DOHH2 (cell line): ENCODE data around the gene FOXF2.

Experiments used
- H3F3A ChIP-seq: fragments of 200-600 bp; sonication (generic), shearing (Covaris generic); 2 replicates; pipeline ENCODE4 v1.6.0; 2016; ENCODE audit warnings: antibody characterized with exemption, mild to moderate bottlenecking; ENCODE audit not compliant: control insufficient read depth, insufficient read depth
- H3K27ac ChIP-seq: fragments of 200-600 bp; sonication (generic); 2 replicates; pipeline ENCODE4 v1.5.1; 2014; ENCODE audit warnings: low read depth, mild to moderate bottlenecking, low read length, moderate library complexity
- H3K27me3 ChIP-seq: fragments of 200-600 bp; sonication (generic); 2 replicates; pipeline ENCODE4 v1.6.1; 2014; ENCODE audit warnings: mild to moderate bottlenecking, low read length, mixed read lengths; ENCODE audit not compliant: control insufficient read depth
- H3K36me3 ChIP-seq: fragments of 200-600 bp; sonication (generic); 2 replicates; pipeline ENCODE4 v1.6.1; 2014; ENCODE audit warnings: mild to moderate bottlenecking, low read length, moderate library complexity, mixed read lengths; ENCODE audit not compliant: control insufficient read depth
- H3K4me1 ChIP-seq: fragments of 200-600 bp; sonication (generic); 2 replicates; pipeline ENCODE4 v1.6.1; 2014; ENCODE audit warnings: mild to moderate bottlenecking, low read length, mixed read lengths; ENCODE audit not compliant: control insufficient read depth
- H3K4me2 ChIP-seq: fragments of 200-600 bp; sonication (generic); 2 replicates; pipeline ENCODE4 v1.6.0; 2014; ENCODE audit warnings: mild to moderate bottlenecking, low read length, moderate library complexity
- H3K4me3 ChIP-seq: fragments of 200-600 bp; sonication (generic); 2 replicates; pipeline ENCODE4 v1.5.1; 2014; ENCODE audit warnings: mild to moderate bottlenecking, low read length, mixed read lengths
- H3K79me2 ChIP-seq: fragments of 200-600 bp; sonication (generic); 2 replicates; pipeline ENCODE4 v1.6.1; 2014; ENCODE audit warnings: mild to moderate bottlenecking, low read length, mixed read lengths; ENCODE audit not compliant: control insufficient read depth
- H3K9me2 ChIP-seq: fragments of 200-600 bp; sonication (generic); replicated peaks from 2 replicates; pipeline ENCODE4 v1.6.1; 2014; ENCODE audit warnings: mild to moderate bottlenecking, low read length, mixed read lengths; ENCODE audit not compliant: control insufficient read depth
- H3K9me3 ChIP-seq: fragments of 200-600 bp; sonication (generic); 2 replicates; pipeline ENCODE4 v1.6.1; 2014; ENCODE audit warnings: antibody characterized with exemption, low read length, mixed read lengths; ENCODE audit not compliant: control insufficient read depth, insufficient read depth
- H4K20me1 ChIP-seq: fragments of 200-600 bp; sonication (generic); 2 replicates; pipeline ENCODE4 v1.6.0; 2014; ENCODE audit warnings: low read depth, mild to moderate bottlenecking, antibody characterized with exemption, low read length, moderate library complexity; ENCODE audit not compliant: control insufficient read depth, insufficient read depth
- CTCF ChIP-seq: fragments of 200-600 bp; sonication (generic); IDR thresholded peaks from one replicate; pipeline ENCODE4 v1.5.1; 2014; ENCODE audit warnings: antibody characterized with exemption, mild to moderate bottlenecking, low read depth, low read length; ENCODE audit not compliant: poor library complexity, severe bottlenecking
- EZH2phosphoT487 ChIP-seq: fragments of 200-600 bp; sonication (generic); IDR thresholded peaks from 2 replicates; pipeline ENCODE4 v1.6.1; 2017; ENCODE audit warnings: borderline replicate concordance, mild to moderate bottlenecking, antibody characterized with exemption, low read length, moderate library complexity, mixed read lengths

FOXF2 gene

GRCh38 chr6:1400126-1400850 is 10.9 kb downstream of the FOXF2 start:
- no peaks in the 10 kb centered on the region for H3F3A ChIP-seq
- no peak overlapping the region for H3K4me3 ChIP-seq
- H3K27ac ChIP-seq, result no peak overlapping the region
- H3K4me2 ChIP-seq, result no peak overlapping the region
- no peaks in the 10 kb centered on the region for H3K36me3 ChIP-seq
- no peaks in the 10 kb centered on the region for H3K9me3 ChIP-seq
- H4K20me1 ChIP-seq, result no peaks in the 10 kb centered on the region
- no peaks in the 10 kb centered on the region for H3K9me2 ChIP-seq
- TF ChIP-seq EZH2phosphoT487 (no peak), CTCF (no peak)
- peaks cover 17% of the 10 kb centered on the region for H3K27me3 ChIP-seq
- no peaks in the 10 kb centered on the region for H3K4me1 ChIP-seq
- no peaks in the 10 kb centered on the region for H3K79me2 ChIP-seq

DNA sequence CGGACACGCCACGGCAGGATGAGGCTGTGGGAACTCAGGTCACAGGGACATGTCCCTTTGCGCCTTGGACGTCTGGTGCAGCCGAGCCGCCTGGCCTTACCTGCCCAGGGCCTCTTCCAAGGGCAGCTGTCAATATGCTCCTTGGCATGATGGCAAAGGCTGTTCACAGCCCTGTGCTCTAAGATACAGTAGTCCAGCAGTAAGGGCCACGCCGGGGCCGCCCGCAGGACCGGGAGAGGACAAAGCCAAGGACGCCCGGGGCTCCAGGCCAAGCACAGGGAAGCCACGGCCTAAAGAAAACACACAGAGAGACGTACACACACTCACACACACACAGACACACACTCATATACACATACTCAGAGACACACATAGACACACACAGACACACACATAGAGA is 13.0 kb downstream of the FOXF2 start:
- Histone ChIP-seq H4K20me1 (no peaks in the 10 kb centered on the region), H3K27ac (no peak overlapping the region), H3F3A (no peaks in the 10 kb centered on the region), H3K36me3 (no peaks in the 10 kb centered on the region), H3K4me3 (no peak overlapping the region), H3K9me2 (no peaks in the 10 kb centered on the region), H3K4me1 (no peaks in the 10 kb centered on the region), H3K9me3 (no peaks in the 10 kb centered on the region), H3K4me2 (no peak overlapping the region), H3K79me2 (no peaks in the 10 kb centered on the region), H3K27me3 (0 out of 2 replicates have a peak, but pooled peaks cover 2% of the 10 kb centered on the region)
- TF ChIP-seq EZH2phosphoT487 (no peak), CTCF (no peak)

- Histone ChIP-seq H3K79me2 (no peaks in the 10 kb centered on the region), H3K9me3 (no peaks in the 10 kb centered on the region), H3K9me2 (no peaks in the 10 kb centered on the region), H3K4me2 (no peak overlapping the region), H3K4me1 (no peaks in the 10 kb centered on the region), H3K36me3 (no peaks in the 10 kb centered on the region), H3K27ac (no peak overlapping the region), H3K4me3 (no peak overlapping the region), H4K20me1 (no peaks in the 10 kb centered on the region), H3F3A (no peaks in the 10 kb centered on the region), H3K27me3 (0 out of 2 replicates have a peak, but pooled peaks cover 2% of the 10 kb centered on the region)
- TF ChIP-seq CTCF, result no peak
- TF ChIP-seq EZH2phosphoT487, result no peak
Measured at GRCh38 chr6:1402868-1403267, 13.5 kb downstream of the FOXF2 start.
